Stimulated activated CD4-positive, alpha-beta T cell treated with anti-CD3 and anti-CD28 coated beads, Interleukin-4, amount 100 ng/mL, for 24 hours (primary cell): ENCODE results near the gene SPG11.
"Not testable (repeated sequence)": the region's sequence is repeated elsewhere in the genome, so short reads cannot be mapped to it uniquely, and the experiment has no call there.

Experiments used
- DNase-seq: peaks from one replicate; pipeline ENCODE4 v3.0.0-alpha.2; 2020

The SPG11 gene, protein sequence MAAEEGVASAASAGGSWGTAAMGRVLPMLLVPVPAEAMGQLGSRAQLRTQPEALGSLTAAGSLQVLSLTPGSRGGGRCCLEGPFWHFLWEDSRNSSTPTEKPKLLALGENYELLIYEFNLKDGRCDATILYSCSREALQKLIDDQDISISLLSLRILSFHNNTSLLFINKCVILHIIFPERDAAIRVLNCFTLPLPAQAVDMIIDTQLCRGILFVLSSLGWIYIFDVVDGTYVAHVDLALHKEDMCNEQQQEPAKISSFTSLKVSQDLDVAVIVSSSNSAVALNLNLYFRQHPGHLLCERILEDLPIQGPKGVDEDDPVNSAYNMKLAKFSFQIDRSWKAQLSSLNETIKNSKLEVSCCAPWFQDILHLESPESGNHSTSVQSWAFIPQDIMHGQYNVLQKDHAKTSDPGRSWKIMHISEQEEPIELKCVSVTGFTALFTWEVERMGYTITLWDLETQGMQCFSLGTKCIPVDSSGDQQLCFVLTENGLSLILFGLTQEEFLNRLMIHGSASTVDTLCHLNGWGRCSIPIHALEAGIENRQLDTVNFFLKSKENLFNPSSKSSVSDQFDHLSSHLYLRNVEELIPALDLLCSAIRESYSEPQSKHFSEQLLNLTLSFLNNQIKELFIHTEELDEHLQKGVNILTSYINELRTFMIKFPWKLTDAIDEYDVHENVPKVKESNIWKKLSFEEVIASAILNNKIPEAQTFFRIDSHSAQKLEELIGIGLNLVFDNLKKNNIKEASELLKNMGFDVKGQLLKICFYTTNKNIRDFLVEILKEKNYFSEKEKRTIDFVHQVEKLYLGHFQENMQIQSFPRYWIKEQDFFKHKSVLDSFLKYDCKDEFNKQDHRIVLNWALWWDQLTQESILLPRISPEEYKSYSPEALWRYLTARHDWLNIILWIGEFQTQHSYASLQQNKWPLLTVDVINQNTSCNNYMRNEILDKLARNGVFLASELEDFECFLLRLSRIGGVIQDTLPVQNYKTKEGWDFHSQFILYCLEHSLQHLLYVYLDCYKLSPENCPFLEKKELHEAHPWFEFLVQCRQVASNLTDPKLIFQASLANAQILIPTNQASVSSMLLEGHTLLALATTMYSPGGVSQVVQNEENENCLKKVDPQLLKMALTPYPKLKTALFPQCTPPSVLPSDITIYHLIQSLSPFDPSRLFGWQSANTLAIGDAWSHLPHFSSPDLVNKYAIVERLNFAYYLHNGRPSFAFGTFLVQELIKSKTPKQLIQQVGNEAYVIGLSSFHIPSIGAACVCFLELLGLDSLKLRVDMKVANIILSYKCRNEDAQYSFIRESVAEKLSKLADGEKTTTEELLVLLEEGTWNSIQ (N-terminal part only)

DNA sequence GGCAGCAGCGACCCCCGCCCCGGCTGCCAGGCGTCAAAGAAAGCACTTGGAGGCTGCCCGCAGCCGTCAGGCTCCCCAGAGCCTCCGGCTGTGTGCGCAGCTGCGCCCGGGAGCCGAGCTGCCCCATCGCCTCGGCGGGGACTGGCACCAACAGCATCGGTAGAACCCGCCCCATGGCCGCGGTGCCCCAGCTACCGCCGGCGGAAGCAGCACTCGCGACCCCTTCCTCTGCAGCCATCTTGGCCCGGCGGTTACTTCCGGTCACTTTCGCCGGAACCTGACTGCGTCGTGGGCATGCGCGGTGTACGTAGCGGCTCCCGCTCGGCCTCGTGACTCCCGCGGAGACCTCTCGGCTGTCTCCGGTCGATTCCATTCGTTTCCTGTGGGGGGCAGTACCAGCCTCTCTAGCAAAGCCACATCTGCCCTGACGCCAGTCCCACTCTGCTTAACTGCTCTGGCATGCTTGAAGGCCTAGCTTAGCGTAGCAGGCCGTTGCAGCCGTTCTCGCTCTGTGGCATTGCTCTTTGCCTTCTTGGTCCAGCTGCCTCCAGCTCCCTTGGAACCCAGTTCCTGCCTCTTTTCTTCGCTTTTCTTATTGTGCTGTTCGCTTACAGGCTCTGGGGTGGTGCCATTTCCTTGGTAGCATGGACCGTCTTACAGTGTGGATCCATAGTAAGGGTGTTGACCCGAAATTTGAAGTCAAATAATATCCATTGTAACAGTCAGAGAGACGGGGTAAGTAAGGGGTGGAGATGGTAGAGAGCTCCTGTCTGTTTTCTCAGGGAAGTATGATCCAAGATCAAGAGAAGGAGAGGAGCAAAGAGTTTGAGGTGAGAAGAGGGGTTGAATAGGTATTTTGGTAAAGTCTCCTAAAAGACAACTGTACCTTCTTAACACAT, at the start of gene SPG11:
Gene SPG11, minus strand, starts transcription at position 253 of the 899 bp plus-strand sequence. Its CDS starts 15 bp downstream, at position 238.
- peak; percentile 98 for DNase-seq

DNA sequence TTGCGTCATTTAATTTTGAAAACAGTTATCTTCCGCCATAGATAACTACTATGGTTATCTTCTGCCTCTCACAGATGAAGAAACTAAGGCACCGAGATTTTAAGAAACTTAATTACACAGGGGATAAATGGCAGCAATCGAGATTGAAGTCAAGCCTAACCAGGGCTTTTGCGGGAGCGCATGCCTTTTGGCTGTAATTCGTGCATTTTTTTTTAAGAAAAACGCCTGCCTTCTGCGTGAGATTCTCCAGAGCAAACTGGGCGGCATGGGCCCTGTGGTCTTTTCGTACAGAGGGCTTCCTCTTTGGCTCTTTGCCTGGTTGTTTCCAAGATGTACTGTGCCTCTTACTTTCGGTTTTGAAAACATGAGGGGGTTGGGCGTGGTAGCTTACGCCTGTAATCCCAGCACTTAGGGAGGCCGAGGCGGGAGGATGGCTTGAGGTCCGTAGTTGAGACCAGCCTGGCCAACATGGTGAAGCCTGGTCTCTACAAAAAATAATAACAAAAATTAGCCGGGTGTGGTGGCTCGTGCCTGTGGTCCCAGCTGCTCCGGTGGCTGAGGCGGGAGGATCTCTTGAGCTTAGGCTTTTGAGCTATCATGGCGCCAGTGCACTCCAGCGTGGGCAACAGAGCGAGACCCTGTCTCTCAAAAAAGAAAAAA, 49.0 kb upstream of the SPG11 start:
- peak; percentile 79 for DNase-seq

- DNase-seq, result peak; percentile 60
Observed at GRCh38 chr15:44711743-44712345, 48.4 kb upstream of the SPG11 start.

GRCh38 chr15:44711096-44711742, 47.8 kb upstream of the SPG11 start, which contains the start of the genes B2M and PATL2:
B2M (plus strand) TSS chr15:44711517; CDS start chr15:44711547, 30 bp downstream.
PATL2 (minus strand) TSS chr15:44711323; CDS start chr15:44676490, 34,833 bp downstream.
- peak; percentile 96 for DNase-seq

DNA sequence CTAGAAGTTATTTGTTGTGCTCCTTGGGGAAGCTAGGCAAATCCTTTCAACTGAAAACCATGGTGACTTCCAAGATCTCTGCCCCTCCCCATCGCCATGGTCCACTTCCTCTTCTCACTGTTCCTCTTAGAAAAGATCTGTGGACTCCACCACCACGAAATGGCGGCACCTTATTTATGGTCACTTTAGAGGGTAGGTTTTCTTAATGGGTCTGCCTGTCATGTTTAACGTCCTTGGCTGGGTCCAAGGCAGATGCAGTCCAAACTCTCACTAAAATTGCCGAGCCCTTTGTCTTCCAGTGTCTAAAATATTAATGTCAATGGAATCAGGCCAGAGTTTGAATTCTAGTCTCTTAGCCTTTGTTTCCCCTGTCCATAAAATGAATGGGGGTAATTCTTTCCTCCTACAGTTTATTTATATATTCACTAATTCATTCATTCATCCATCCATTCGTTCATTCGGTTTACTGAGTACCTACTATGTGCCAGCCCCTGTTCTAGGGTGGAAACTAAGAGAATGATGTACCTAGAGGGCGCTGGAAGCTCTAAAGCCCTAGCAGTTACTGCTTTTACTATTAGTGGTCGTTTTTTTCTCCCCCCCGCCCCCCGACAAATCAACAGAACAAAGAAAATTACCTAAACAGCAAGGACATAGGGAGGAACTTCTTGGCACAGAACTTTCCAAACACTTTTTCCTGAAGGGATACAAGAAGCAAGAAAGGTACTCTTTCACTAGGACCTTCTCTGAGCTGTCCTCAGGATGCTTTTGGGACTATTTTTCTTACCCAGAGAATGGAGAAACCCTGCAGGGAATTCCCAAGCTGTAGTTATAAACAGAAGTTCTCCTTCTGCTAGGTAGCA, 47.0 kb upstream of the SPG11 start:
- DNase-seq, result no peak

DNA sequence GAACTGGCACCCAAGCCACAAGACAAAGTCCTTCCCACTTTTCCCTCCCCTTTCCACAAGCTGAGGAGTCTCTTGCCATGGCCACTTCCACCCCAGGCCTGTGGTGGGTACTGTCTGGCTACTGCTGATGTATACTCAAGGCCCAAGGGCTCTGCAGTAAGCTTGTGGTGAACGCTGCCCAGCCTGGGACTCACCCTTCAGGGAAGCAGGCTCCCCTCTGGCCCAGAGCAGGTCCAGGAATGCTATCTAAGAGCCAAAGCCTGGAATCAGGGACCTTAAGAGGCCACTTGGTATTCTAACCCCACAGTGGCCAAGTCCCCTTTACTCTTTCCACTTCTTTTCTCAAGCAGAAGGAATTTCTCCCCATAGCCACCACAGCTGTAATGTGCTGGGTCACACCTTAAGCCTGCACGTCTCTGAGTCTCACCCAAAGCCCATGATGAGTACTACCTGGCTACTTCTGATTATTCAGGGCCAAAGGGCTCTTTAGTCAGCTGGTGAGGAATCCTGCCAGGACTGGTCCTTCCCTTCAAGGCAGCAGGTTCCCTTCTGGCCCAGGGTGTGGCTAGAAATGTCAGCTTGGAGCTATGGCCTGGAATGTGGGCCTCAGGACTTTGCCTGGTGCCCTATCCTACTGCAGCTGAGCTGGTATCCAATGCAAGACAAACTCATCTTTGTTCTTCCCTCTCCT, 43.6 kb upstream of the SPG11 start:
- no peak for DNase-seq

DNA sequence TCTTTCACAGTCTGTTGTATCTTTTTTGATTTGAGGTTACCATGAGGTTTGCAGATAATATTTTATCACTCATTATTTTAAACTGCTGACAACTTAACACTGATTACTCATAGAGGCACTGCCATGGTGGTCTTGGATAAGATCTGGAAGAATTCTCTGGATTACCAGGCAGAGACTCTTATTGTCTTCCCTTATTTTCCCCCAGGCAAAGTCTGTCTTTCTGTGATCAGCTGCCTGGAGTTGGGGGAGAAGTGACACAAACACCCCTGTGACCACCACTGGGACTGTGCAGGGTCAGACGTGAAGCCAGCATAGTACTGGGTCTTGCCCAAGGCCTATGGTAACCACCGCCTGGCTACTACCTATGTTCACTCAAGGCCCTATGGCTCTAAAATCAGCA, 42.9 kb upstream of the SPG11 start:
- no peak for DNase-seq

DNA sequence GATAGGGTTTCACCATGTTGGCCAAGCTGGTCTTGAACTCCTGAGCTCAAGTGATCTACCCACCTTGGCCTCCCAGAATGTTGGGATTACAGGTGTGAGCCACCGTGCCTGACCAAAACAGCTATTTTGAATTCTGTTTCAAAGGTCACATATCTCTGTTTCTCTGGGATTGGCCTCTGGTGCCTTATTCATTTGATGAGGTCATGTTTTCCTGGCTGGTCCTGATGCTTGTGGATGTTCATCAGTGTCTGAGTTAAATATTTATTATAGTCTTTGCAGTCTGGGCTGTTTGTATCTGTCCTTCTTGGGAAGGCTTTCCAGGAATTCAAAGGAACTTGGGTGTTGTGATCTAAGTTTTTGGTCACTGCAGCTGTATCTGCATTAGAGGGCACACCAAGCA, 42.5 kb upstream of the SPG11 start:
- DNase-seq, result no peak

DNA sequence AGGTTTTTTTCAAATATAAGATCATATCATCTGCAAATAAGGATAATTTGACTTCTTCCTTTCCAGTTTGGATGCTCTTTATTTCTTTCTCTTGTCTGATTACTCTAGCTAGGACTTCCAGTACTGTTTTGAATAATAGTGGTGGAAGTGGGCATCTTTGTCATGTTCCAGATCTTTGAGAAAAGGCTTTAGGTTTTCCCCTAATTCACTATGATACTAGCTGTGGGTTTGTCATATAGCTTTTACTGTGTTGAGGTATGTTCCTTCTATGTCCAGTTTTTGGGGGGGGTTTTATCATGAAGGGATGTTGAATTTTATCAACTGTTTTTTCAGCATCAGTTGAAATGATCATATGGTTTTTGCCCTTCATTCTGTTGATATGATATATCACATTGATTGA, 37.2 kb upstream of the SPG11 start:
- not testable (repeated sequence) for DNase-seq

DNA sequence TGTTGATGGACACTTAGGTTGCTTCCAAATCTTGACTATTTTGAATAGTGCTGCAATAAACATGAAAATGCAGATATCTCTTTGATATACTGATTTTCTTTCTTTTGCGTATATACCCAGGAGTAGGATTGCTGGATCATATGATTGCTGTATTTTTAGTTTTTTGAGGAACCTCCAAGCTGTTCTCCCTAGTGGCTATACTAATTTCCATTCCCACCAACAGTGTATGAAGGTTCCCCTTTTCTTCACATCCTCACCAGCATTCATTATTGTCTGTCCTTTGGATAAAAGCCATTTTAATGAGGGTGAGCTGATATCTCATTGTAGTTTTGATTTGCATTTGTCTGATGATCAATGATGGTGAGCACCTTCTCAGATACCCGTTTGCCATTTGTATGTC, 35.2 kb upstream of the SPG11 start:
- DNase-seq, result no peak

- no peak for DNase-seq
Observed at GRCh38 chr15:44697014-44697413, 33.6 kb upstream of the SPG11 start.

- DNase-seq, result no peak
Observed at GRCh38 chr15:44695294-44695693, 31.8 kb upstream of the SPG11 start.

DNA sequence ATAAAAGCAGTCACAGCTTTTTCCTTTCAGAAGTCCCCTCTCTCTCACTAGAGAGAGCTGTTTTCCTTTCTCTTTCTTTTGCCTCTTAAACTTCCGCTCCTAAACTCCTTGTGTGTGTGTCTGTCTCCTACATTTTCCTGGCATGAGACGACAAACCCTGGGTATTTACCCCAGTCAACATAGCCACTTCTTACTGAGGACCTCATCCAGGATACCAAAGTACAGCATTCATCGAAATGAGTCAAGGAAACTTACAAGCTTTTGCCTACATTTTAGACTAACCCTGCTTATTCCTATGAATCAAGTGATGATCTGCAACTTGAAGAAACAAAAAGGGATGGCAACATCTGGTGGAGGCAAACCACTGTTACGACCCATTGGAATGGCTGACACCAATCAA, 31.0 kb upstream of the SPG11 start:
- no peak for DNase-seq

GRCh38 chr15:44692659-44693058, 29.2 kb upstream of the SPG11 start:
- no peak for DNase-seq

- DNase-seq, result not testable (repeated sequence)
Observed at GRCh38 chr15:44690245-44690644, 26.8 kb upstream of the SPG11 start.

GRCh38 chr15:44689318-44689717, 25.9 kb upstream of the SPG11 start:
- not testable (repeated sequence) for DNase-seq

GRCh38 chr15:44682809-44683682, 19.6 kb upstream of the SPG11 start:
- DNase-seq, result peak; percentile 77
